GM06990 (cell line): Measurements from ENCODE around the gene CNTNAP2.

Source experiments
- DNase-seq: peaks from one replicate; pipeline ENCODE4 v3.0.0-alpha.2; 2011; ENCODE audit not compliant: insufficient read length; ENCODE audit errors: extremely low read depth
- H3K27me3 ChIP-seq: replicated peaks from 2 replicates; pipeline ENCODE4 v1.6.0; 2011; ENCODE audit warnings: low read length; ENCODE audit not compliant: control insufficient read depth, insufficient read depth
- H3K36me3 ChIP-seq: 2 replicates; pipeline ENCODE4 v1.5.1; 2011; ENCODE audit warnings: low read length; ENCODE audit not compliant: control insufficient read depth, insufficient read depth
- H3K4me3 ChIP-seq: replicated peaks from 2 replicates; pipeline ENCODE4 v1.5.1; 2011; ENCODE audit warnings: low read depth, mild to moderate bottlenecking, control low read depth, low read length
- CTCF ChIP-seq: IDR thresholded peaks from 2 replicates; pipeline ENCODE4 v1.5.1; 2011; ENCODE audit warnings: low read length, control low read depth, mild to moderate bottlenecking, inconsistent platforms; ENCODE audit not compliant: insufficient read depth, poor library complexity, severe bottlenecking

The CNTNAP2 gene

GRCh38 chr7:147861945-147862344, 1745.3 kb downstream of the CNTNAP2 start:
- no peak for TF ChIP-seq CTCF

GRCh38 chr7:147869456-147869855, 1752.9 kb downstream of the CNTNAP2 start:
- no peak for TF ChIP-seq CTCF
- Histone ChIP-seq H3K27me3 (no peaks in the 10 kb centered on the region), H3K4me3 (no peak overlapping the region), H3K36me3 (no peaks in the 10 kb centered on the region)
- no peak for DNase-seq

More at GRCh38 chr7:147861945-147862344, 1745.3 kb downstream of the CNTNAP2 start:
- Histone ChIP-seq H3K36me3 (no peaks in the 10 kb centered on the region), H3K4me3 (no peak overlapping the region), H3K27me3 (no peaks in the 10 kb centered on the region)
- no peak for DNase-seq

DNA sequence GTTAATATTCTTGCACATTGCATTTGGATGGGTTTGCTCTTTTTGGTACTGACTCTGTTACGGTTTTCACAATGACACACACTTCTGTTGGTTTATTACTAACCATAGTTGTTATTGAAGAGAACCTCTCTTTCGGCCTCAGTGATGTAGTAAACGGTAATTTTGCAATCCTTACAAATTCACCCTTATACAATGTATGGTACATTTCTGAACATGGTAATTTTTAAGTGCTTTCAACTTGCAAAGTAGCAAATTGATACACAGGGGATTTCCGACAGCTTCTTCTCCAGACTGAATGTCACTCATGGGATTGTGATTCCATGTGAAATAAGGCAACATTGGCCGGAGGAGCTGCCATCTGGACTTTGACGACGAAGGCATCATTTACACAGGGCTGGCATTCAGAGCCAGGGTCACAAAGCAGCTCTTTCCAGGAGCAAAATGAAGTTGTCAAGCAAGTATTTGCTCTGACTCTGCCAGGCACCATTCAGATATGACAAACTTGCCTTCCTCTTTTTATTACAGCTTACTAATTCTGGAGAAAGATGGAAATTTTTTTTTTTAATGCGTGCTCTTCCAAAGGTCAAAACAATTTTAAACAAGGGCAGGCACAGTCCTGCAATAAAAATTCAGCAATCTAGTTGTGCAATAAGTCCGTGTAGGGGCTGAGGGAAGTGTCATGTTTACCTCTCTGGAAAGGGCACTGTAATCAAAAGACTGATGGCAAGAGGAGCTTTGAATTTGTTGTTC, 1762.5 kb downstream of the CNTNAP2 start:
- Histone ChIP-seq H3K4me3 (no peak overlapping the region), H3K36me3 (no peaks in the 10 kb centered on the region), H3K27me3 (no peaks in the 10 kb centered on the region)
- no peak for TF ChIP-seq CTCF
- no peak for DNase-seq

DNA sequence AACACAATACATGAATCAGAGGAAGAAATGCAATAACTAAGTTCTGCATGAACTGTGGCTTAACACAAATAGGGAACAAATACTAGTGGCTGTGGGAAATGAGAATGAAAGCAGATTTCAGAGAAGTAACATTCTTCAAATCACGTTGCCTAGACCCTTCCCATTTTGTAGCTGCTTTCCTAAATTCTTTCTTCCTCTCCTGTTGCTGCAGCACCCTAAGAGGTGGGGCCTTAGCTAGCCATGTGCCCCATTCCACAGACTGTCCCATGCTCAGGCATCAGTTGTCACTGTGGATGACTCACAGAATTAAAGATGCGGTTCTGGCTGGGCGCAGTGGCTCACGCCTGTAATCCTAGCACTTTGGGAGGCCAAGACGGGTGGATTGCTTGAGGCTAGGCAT, 1769.3 kb downstream of the CNTNAP2 start:
- TF ChIP-seq CTCF, result no peak
- no peaks in the 10 kb centered on the region for H3K36me3 ChIP-seq
- no peak for DNase-seq
- no peak overlapping the region for H3K4me3 ChIP-seq
- H3K27me3 ChIP-seq, result no peaks in the 10 kb centered on the region

GRCh38 chr7:147894271-147894670, 1777.7 kb downstream of the CNTNAP2 start:
- no peak overlapping the region for H3K4me3 ChIP-seq
- no peaks in the 10 kb centered on the region for H3K36me3 ChIP-seq
- H3K27me3 ChIP-seq, result no peaks in the 10 kb centered on the region
- no peak for DNase-seq
- TF ChIP-seq CTCF, result no peak

- no peak for DNase-seq
- TF ChIP-seq CTCF, result no peak
- Histone ChIP-seq H3K4me3 (no peak overlapping the region), H3K36me3 (no peaks in the 10 kb centered on the region), H3K27me3 (no peaks in the 10 kb centered on the region)
Observed at GRCh38 chr7:147896121-147896520, 1779.5 kb downstream of the CNTNAP2 start.
